Upper lobe of right lung (tissue), 1 donor: ENCODE results near the gene SLC6A6. TPM values are rescaled to one million over a fixed set of nuclear protein-coding genes. Genes with fewer than 3 reads are reported as not detected.

ENCODE experiments used
- ATAC-seq: fragments of 200-7000 bp; cut with Tn5 transposase; one replicate; pipeline ENCODE4 v1.9.1; 2020; ENCODE audit warnings: mild to moderate bottlenecking, moderate library complexity
- DNase-seq: peaks from one replicate; pipeline ENCODE4 v3.0.0-alpha.2; 2020
- H3K27ac ChIP-seq: fragments of 200-600 bp; one replicate; pipeline ENCODE4 v1.8.0; 2022
- H3K27me3 ChIP-seq: fragments of 200-600 bp; one replicate; pipeline ENCODE4 v1.8.0; 2022; ENCODE audit warnings: mild to moderate bottlenecking
- H3K36me3 ChIP-seq: fragments of 200-600 bp; one replicate; pipeline ENCODE4 v1.8.0; 2022
- H3K4me1 ChIP-seq: fragments of 200-600 bp; one replicate; pipeline ENCODE4 v1.8.0; 2022
- H3K4me3 ChIP-seq: fragments of 200-600 bp; one replicate; pipeline ENCODE4 v1.8.0; 2022; ENCODE audit warnings: mild to moderate bottlenecking
- H3K9me3 ChIP-seq: fragments of 200-600 bp; one replicate; pipeline ENCODE4 v1.8.0; 2022
- CTCF ChIP-seq: fragments of 200-600 bp; IDR thresholded peaks from one replicate; pipeline ENCODE4 v1.8.0; 2022; ENCODE audit warnings: antibody characterized with exemption
- intact Hi-C: fragments of 100-400 bp; cut with DNase I; formaldehyde crosslinking; loops from one replicate; pipeline ENCODE4 v1.11.0; 2022
- total RNA-seq: library from RNA; stranded (reverse); fragmentation: NEBNext Ultra II Directional; extraction: Animal tissue kit (Norgen Biotek cat#: 25700); gene quantifications from one replicate; pipeline ENCODE4 v1.2.1, GENCODE V29; 2021
- donor health status: DM: no; HTN: yes; CAD: no; lungs with severe emphysema.

Gene SLC6A6
- total RNA-seq, 1 donor from 2014 or later: 54.3 TPM

GRCh38 chr3:14476583-14477265 is 74.3 kb downstream of the SLC6A6 start:
- no peak for TF ChIP-seq CTCF
- ATAC-seq: no peak
- no peak for DNase-seq
- Histone ChIP-seq H3K27ac (no peak overlapping the region), H3K36me3 (peaks cover 79% of the 10 kb centered on the region), H3K27me3 (no peaks in the 10 kb centered on the region), H3K4me3 (no peak overlapping the region), H3K4me1 (peaks cover 14% of the 10 kb centered on the region), H3K9me3 (no peaks in the 10 kb centered on the region)
- intact Hi-C loops: no loop called here

GRCh38 chr3:14477311-14477935 is 75.0 kb downstream of the SLC6A6 start:
- peaks cover 79% of the 10 kb centered on the region for H3K36me3 ChIP-seq
- ATAC-seq: no peak
- H3K9me3 ChIP-seq: no peaks in the 10 kb centered on the region
- H3K4me1 ChIP-seq: peaks cover 12% of the 10 kb centered on the region
- H3K4me3 ChIP-seq: no peak overlapping the region
- no peak overlapping the region for H3K27ac ChIP-seq
- intact Hi-C loops: no loop called here
- H3K27me3 ChIP-seq: no peaks in the 10 kb centered on the region
- TF ChIP-seq CTCF: no peak
- no peak for DNase-seq

GRCh38 chr3:14478956-14479550 is 76.6 kb downstream of the SLC6A6 start:
- Histone ChIP-seq H3K9me3 (no peaks in the 10 kb centered on the region), H3K4me3 (no peak overlapping the region), H3K4me1 (no peaks in the 10 kb centered on the region), H3K27ac (no peak overlapping the region), H3K36me3 (peaks cover 83% of the 10 kb centered on the region), H3K27me3 (no peaks in the 10 kb centered on the region)
- ATAC-seq (no peak), DNase-seq (no peak)
- intact Hi-C loops: no loop called here
- TF ChIP-seq CTCF: no peak

GRCh38 chr3:14479591-14479990 is 77.2 kb downstream of the SLC6A6 start:
- H3K9me3 ChIP-seq: no peaks in the 10 kb centered on the region
- no peak overlapping the region for H3K4me3 ChIP-seq
- H3K4me1 ChIP-seq: no peaks in the 10 kb centered on the region
- DNase-seq (no peak), ATAC-seq (no peak)
- TF ChIP-seq CTCF: no peak
- peaks cover 88% of the 10 kb centered on the region for H3K36me3 ChIP-seq
- intact Hi-C loops: no loop called here
- no peaks in the 10 kb centered on the region for H3K27me3 ChIP-seq
- H3K27ac ChIP-seq: no peak overlapping the region

- no peak for TF ChIP-seq CTCF
- H3K27me3 ChIP-seq: no peaks in the 10 kb centered on the region
- DNase-seq (no peak), ATAC-seq (peak; percentile 81)
- H3K27ac ChIP-seq: no peak overlapping the region
- intact Hi-C loops: no loop called here
- peaks cover 90% of the 10 kb centered on the region for H3K36me3 ChIP-seq
- H3K9me3 ChIP-seq: no peaks in the 10 kb centered on the region
- H3K4me3 ChIP-seq: no peak overlapping the region
- no peaks in the 10 kb centered on the region for H3K4me1 ChIP-seq
Observed at GRCh38 chr3:14480207-14481017, 78.0 kb downstream of the SLC6A6 start.
